GM18508 (cell line): ENCODE measurements around the gene PELI2.

Experiments used
- ATAC-seq: cut with Tn5 transposase; IDR thresholded peaks from one replicate; pipeline ENCODE4 v1.9.1; 2021; ENCODE audit warnings: moderate number of reproducible peaks; ENCODE audit not compliant: insufficient read depth, unreplicated experiment

PELI2 gene

DNA sequence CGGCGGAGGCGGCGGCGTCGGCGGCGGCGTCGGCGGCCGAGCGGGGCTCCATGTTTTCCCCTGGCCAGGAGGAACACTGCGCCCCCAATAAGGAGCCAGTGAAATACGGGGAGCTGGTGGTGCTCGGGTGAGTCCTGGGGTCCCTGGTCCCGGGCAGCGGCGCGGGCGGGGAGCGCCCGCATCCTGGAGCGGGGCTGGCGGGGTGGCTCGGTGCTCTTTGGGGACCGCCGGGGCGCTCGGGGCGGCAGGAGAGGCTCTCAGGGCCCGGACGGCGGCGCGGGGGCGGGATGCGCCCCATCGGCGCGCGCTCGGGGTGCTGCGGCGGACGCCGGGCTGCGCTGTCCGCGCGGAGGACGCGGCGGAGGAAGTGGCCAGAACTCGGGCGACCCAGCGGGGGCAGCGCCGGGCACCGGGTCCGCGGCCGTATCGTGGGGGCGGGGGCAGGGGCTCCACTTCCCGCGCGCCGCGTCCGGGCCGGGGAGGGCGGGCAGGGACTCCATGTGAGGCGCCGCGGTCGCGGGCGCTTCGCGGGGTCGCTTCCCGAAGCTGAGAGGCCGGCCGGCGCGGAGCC is 485 bp downstream of the PELI2 start:
- no peak for ATAC-seq

DNA sequence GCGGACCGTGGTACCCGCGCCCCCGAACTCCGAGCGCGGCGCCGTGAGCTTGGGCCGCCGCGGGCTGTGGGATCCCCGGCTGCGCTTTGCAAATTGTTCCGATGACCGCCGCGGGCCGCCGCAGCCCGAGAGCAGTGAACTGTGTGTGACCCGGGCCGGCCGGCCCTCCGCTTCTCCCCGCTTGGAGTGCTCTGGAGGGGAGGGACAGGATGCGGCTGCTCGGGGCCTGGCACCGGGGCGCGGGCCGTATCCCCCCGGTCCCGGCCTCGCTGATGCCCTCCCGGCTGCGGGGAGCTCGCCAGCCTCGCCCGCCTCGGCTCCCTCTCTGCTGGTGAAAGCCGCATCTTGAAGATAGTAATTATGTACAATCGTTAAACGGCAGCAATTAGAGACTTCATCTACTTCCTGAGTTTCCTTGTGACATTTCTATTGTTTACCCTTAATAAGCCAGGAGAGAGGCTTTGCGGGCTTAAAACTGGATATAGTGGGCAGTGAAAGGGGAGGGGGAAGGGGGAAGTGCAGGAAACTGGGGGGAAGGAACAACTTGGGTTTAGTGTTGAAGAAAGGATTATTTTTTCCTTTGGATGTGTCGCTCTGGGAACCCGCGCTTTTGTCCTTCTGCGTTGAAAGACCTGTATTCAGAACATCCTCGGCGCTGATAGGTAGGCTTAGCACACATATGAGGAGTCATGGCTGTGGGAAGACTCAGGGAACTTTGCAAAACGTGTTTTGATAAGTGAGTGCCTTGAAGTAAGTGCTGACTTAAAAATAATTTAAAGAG is 1.2 kb downstream of the PELI2 start:
- ATAC-seq: no peak

DNA sequence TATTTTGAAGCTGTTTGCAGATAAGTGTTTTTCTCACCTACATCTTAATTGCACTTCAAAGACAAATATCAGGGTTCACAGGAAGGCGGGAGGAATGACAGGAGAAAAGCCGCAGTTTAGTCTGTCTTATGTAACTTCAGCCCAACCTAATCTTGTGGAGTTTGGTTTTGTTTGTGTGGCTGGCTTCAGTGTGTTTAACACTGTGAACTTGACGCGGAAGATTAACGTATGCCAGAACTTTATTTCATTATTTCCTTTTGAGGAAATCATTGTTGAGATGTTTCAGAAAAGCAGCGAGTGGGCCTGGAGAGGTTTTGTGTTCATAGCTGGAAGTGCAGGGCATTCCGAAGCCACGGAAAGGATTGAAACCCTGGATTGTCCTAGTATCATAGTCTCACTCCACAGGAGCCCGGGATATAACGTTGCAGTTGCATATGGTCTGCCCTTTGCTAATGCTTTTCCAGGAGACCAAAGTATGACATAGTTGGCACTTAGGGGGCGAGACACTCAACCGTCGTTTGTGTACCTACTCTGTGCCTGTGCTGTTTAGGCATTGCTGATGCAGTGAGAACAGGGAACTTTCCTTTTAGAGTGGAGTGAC is 2.0 kb downstream of the PELI2 start:
- no peak for ATAC-seq

DNA sequence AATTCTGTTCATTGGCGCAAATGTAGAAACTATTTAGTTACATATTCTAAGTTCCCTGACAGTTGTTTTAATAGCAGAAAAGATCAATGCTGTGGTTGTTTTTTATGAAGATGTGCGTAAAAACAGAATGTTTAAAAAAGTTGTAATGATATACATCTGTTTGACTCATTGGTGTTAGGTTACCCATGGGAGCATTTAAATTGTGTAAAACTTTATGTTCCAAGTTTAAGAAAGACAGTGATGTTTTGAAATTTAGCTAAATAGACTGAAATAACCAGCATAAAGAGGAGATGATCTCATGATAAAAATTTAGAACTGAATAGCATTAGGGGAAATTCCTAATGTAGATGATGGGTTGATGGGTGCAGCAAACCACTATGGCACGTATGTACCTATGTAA is 3.6 kb downstream of the PELI2 start:
- no peak for ATAC-seq

DNA sequence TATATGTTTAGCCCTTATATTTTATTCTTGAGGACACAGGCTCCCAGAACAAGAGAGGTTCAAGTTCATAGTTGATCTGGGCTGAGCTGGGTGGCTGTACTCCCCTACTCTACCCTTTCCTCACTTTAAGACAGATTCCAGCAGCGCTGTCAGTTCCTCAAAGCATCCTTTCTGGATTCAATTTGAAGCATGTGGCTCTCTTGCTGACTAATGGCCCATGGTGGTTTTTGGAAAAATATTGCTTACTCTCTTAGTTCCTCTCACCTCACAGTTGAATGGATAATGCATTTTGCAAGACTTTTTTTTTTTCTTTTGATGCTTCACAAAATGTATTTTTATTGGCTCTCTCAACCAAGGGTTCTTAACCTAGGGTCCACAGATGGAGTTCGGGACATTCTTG is 4.1 kb downstream of the PELI2 start:
- no peak for ATAC-seq

DNA sequence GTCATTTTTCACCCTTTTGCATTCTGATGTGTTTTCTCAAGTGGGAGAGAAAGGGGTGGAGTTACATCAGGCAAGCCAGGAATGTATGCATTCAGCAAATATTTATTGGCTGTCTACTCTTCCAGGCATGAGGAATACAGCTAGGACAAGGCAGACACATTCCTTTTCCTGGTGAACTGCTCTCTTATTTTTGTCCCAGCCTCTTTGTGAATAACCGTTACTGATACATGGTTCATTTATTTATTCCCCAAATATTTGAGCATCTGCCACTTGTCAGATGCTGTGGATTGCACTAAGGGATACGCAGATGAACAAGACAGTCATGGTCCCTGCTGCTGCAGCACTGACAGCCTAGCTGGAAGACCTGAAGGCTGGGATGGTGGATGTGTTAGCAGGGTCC is 6.1 kb downstream of the PELI2 start:
- no peak for ATAC-seq

DNA sequence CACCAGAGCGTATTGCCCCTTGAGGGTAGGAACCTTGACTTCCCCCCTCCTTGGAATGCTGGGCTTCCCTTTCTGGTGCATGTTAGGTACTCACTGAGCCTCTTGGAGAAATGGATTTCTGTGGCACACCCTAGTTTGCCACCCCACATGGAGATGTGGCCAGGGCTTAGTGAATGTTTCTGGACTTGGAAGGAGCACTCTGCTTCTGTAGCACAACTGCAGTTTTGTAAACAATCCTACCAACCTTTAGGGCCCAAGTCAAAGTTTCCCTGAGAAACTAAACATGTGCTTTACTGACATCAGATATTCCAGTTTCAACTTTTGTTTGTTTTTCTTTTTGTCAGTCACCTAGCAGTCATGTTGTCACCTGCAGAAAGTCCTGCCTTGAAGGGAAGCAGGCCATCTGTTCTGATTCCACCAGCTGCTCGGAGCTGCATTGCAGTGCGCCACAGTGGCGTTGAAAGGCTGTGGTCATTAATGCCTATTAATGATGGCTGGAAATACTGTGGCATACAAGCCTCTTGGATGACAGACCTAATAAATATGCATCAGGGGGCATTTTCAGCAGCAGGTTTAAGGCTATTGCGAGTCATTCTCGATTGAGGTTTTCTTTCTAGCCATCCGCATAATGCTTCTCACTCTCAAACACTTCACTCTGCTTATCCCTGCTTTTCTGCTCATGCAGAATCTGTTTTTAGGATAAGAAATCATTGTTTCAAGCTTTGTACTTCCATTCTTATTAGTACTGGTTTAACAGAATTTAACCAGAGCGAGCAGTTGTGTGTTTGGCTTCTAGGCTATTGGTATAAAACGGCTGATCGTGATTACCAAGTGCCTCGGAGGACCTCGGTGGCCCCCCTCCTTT is 7.8 kb downstream of the PELI2 start:
- no peak for ATAC-seq

DNA sequence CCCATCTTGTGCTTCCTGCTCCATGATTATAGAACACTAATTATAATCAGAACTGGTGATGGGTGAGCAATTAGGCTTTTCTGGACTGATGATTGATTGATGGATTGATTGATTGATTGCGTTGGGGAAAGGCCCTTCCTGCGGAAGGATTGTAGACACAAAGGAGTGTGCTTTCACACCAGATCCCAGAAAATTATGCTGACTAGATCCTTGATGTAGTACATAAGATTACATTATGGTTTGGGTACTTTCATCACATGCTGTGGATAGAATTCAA is 8.4 kb downstream of the PELI2 start:
- ATAC-seq: no peak

DNA sequence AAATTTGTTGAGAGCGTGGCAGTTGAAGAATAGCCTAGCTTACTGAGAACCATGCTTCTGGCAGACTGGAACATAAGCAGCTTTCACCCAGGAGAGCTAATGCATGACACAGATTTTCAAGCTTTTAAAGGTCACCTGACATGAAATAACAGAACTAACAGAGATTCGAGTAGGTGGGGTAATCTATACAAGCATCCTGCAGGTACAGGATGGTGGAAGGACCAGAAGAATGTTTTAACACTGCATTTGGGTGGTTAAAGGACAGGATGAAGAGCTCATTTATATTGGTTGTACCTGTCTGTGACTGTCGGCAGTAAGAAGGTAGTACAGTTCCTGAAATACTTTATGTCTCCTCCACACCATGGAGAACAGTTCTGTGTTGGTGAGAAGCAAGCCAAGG is 8.9 kb downstream of the PELI2 start:
- ATAC-seq: no peak

DNA sequence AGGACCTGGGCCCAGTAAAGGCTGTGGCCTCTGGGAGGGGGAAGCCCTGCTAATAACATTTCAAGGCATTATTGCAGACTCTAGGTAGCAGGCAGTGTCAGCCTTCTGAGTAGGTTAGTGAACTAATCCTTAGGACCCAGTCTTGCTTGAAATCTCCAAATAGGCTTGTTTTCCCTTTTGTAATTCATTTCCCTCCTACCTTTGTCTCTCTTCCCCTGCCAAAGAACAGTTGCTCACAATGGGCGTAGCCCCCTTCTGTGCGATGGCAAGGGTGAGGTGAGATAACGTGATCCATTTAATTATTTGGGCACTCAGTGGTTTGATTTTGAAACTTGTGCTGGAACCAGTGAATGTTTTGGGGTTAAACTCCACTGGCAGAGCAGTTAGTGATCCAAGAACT is 10.9 kb downstream of the PELI2 start:
- no peak for ATAC-seq

DNA sequence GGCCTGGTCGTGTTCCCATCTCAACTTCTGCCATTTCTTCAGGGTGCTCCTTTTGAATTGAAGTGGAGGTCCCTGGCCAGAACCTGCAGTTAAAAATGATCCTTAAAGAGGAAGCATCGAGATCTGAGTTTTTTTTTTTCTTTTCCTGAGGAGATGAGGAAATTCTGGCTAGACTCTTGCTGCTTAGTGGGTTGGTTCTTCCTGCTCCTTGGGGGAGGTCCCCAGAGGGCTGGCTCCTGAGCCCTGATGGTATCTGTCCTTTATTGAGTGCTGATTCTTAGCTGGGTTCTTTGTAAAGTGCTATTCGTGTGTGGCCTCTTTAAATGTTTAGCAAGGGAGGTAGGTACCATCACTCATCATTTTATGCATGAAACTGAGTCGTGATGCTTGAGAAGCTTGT is 11.7 kb downstream of the PELI2 start:
- ATAC-seq: no peak

DNA sequence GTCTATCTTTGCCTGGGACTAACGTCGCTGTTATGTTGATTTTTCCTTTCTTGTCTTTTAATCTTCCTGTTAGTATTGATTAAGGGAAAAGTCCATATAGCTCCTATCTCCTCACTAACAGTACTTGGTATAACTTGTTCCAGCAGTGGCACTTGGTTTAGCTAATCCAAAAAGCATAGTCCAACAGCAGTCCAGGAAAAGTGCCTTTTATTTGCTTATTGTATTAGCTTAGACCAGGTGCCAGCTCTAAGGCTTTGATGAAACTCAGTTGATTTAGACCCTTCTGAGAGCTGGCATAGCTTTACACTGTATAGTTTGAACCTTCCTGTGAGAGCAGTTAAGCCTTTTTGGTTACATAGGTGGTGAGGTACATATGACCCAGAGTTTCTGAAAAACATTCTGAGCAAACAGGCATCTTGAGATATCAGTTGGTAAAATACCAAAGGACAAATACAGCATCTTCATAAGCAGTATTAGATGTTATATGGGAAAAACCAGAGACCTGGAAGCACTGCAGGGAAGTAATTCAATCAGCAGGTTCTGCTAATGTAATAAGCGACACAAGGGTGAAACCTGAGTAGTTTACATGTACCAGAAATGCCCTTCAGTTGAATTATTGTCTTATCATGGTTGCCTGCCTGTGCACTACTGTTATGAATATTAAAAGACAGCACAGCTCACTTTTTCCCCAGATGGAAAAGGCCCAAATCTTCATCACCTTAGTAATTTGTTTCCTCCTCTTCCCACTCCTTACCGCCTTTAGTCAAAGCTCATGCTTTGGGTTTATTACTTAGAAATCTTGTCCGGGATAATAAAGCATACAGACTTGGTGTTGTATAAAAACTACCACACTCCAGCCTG is 13.0 kb downstream of the PELI2 start:
- ATAC-seq: no peak

DNA sequence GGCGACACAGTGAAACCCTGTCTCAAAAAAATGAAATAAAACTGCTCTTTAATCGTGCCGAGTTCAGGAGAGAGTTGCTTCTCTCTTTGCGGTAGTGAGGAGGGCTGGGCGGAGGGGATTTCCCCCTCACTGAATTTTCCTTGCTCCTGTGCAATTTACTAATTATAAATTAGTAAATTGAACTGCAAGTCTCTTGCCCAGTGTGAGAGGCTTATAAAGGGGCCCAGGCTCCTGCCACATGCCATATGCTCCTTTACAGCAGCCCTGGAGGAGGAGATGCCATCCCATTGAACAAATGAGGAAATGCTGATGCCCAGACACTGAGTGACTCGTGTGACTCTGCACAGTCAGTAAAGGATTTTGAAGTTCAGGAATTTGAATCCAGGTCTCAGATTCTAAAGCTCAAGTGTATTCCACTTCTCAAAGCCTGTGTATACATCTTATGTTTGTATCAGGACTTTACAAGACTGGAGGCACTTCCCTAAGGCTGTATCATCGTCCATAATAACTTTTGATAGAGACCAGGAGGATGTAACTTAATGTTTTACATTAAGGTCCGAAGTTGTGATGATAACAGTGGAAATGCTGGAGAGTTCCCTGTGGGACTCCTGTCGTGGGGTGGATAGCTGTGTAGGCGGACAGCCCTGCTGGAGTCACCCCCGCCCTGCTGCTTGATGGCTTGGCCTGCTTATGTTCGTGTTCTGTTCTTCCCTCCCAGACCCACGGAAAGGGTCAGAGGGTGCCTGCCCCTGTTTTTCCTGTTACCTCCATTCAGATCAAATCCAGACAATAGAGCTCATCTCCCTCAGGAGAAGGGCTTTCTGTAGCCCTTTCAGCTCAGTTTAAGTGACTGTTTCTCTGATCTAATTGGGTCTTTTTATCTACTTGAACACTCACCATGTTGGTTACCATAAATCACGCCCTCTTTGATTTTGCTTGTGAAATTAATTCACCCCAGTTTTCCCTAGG is 13.9 kb downstream of the PELI2 start:
- no peak for ATAC-seq

DNA sequence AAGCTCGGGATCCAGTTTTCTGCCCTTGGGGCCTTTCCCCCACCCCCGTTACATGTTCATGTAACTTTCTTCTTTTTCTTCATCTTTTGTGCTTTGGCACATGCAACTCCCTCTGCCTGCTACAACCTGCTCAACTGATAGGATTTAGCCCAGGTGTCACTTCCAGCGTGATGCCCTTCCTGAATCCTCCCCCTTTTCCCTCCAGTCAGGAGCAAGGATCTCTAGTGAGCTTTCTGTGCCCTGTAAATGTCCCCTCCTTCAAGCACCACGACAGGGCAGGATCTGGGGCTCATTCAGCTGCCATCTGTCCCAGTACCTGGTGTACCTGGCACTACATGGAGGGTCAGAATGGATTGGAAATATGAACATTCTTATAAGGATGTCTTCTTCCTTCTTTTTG is 15.3 kb downstream of the PELI2 start:
- no peak for ATAC-seq

DNA sequence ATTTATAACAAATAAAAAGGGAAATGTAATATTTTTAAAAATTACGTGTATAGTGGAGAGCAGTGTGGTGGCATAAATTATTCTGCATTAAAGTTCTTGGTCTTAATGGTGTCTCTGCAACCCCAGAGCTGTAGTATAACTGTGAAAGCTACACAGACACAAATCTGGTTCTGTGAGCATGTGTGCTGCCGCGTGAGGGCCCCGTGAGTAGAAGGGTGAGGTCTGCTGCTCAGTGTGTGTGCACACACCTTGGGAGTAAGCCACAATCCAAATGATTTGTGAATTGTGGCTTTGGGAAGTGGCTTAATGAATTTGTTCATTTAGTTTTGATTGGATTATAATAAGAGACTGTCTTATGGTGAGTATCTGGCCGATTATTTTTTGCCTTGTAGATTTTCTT is 16.8 kb downstream of the PELI2 start:
- ATAC-seq: no peak

DNA sequence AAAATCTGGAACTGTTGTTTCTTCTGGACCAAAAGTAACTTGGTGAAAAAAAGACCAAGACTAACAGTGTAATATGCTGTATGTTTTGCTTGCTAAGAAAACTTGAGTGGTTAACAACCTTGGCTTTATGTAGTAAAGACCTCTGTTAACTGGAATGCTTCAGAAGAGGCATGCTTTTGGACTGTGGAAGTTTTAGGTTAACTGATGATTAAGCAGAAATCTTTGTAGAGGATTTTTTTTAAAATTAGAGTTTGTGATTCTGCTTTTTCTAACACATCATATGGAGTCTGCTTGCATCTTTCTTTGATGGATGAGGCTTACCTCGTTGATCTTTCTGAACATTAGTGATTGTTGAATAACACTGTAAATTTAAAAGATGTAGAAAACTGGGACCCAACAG is 17.5 kb downstream of the PELI2 start:
- ATAC-seq: no peak

DNA sequence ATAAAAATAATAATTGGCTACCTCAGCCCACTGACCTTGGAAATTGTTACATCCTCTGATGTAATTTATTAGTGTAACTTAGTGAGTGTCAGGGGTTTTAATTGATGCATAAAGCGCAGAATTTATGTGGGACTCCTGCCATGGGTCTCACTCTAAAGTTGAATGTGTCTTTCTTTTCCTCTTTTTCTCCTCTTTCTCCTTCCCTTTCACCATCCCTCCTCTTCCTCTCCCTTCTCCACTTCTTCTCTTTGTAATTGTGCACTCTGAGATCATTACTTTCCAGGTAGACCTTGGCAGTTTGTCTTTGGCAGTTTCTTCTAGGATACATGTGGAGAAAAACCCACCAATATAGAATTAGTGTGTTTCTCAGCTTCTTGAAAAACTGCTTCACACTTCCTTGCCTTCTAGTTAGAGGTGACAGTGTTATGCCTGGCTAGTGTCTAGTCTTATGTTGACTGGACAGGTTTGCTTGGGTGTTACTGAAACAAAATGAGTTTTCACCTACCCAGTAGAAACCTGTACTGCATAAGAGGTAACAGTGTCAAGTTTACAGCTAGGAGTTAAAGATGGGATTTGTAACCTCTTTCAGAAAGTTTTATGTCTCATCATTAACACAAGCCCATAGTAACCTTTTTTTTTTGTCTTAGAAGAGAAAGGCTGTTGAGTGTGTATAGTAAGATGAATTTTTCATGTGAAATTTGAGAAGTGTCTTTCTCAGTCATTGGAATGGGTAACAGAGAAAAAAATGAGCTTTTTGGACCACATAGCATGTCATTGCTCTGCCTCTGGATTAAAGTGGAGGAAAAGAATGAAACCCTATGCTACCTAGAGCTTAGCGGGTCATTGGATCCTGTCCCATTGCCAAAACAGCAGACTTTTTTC is 18.6 kb downstream of the PELI2 start:
- no peak for ATAC-seq

DNA sequence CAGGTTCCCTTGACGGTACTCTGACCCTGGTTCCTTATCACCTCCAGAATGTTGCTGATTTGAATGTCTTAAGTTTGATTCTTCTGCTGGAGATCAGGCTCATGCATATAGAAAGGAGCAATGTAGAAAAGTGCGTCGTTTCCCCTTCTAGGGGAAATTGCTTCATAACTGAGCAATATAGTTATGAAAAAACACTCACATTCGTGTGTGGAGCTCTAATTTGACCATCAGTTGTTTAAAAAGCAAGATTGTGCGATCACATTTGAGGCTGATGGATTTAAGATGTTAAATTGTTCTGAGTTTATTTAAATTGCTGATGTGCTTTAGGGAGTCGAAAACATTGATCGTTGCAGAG is 19.2 kb downstream of the PELI2 start:
- ATAC-seq: no peak
